ENCODE data around the gene TNRC6A. TPM values are rescaled to one million over a fixed set of nuclear protein-coding genes. Genes with fewer than 3 reads are reported as not detected.

Gene TNRC6A
- total RNA-seq, 1 experiment from 2014 or later = 20.3 TPM

- Histone ChIP-seq H2AFZ (ENCODE audit: low read length) (no peak overlapping the region), H3K9me3 (ENCODE audit: low read length) (no peaks in the 10 kb centered on the region), H3K4me2 (ENCODE audit: low read length) (no peak overlapping the region), H3K4me1 (ENCODE audit: insufficient read depth, low read length) (no peaks in the 10 kb centered on the region), H3K9ac (ENCODE audit: low read length) (no peak overlapping the region), H3K27me3 (ENCODE audit: low read length) (no peaks in the 10 kb centered on the region), H3K4me3 (ENCODE audit: low read length) (no peak overlapping the region), H3K9me2 (replicated peaks; ENCODE audit: low read length) (no peaks in the 10 kb centered on the region), H3K79me2 (ENCODE audit: low read length) (no peaks in the 10 kb centered on the region), H3F3A (ENCODE audit: low read length, unreplicated experiment) (no peaks in the 10 kb centered on the region), H3K27ac (ENCODE audit: low read length) (no peak overlapping the region), H3K36me3 (ENCODE audit: low read depth, low read length) (no peaks in the 10 kb centered on the region), H4K20me1 (ENCODE audit: low read length) (no peaks in the 10 kb centered on the region)
- ChIA-PET POLR2A (ENCODE audit: unreplicated experiment) (no interaction called here), CTCF (no interaction called here)
- ATAC-seq = no peak
- intact Hi-C loops (cut with micrococcal nuclease) = no loop called here
- DNase-seq = no peak
- TF ChIP-seq EZH2phosphoT487 (IDR thresholded peaks at IDR 0.05; ENCODE audit: borderline replicate concordance, low read length) = no peak
- TF ChIP-seq EZH2 (IDR thresholded peaks at IDR 0.05; ENCODE audit: low read length, unreplicated experiment) = no peak
- TF ChIP-seq, protein P1, sequence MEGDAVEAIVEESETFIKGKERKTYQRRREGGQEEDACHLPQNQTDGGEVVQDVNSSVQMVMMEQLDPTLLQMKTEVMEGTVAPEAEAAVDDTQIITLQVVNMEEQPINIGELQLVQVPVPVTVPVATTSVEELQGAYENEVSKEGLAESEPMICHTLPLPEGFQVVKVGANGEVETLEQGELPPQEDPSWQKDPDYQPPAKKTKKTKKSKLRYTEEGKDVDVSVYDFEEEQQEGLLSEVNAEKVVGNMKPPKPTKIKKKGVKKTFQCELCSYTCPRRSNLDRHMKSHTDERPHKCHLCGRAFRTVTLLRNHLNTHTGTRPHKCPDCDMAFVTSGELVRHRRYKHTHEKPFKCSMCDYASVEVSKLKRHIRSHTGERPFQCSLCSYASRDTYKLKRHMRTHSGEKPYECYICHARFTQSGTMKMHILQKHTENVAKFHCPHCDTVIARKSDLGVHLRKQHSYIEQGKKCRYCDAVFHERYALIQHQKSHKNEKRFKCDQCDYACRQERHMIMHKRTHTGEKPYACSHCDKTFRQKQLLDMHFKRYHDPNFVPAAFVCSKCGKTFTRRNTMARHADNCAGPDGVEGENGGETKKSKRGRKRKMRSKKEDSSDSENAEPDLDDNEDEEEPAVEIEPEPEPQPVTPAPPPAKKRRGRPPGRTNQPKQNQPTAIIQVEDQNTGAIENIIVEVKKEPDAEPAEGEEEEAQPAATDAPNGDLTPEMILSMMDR (conservative IDR thresholded peaks at IDR 0.05; ENCODE audit: low read depth, low read length) = no peak
- no TSS peak for BruUV-seq (replicated peaks)
Measured at GRCh38 chr16:24713379-24713778, 16.1 kb upstream of the TNRC6A start.

GRCh38 chr16:24717411-24717810, 12.0 kb upstream of the TNRC6A start:
- CTCF ChIA-PET = no interaction called here
- no peak for DNase-seq
- TF ChIP-seq EZH2 (IDR thresholded peaks at IDR 0.05; ENCODE audit: low read length, unreplicated experiment) (no peak), EZH2phosphoT487 (IDR thresholded peaks at IDR 0.05; ENCODE audit: borderline replicate concordance, low read length) (no peak)
- TF ChIP-seq, protein P1 (conservative IDR thresholded peaks at IDR 0.05; ENCODE audit: low read depth, low read length) = no peak
- H4K20me1 ChIP-seq (ENCODE audit: low read length) = no peaks in the 10 kb centered on the region
- no peaks in the 10 kb centered on the region for H3F3A ChIP-seq (ENCODE audit: low read length, unreplicated experiment)
- H2AFZ ChIP-seq (ENCODE audit: low read length) = no peak overlapping the region
- POLR2A ChIA-PET (ENCODE audit: unreplicated experiment) = no interaction called here
- intact Hi-C loops (cut with micrococcal nuclease) = no loop called here
- no peaks in the 10 kb centered on the region for H3K79me2 ChIP-seq (ENCODE audit: low read length)
- H3K9ac ChIP-seq (ENCODE audit: low read length) = no peak overlapping the region
- no TSS peak for BruUV-seq (replicated peaks)
- no peak overlapping the region for H3K4me3 ChIP-seq (ENCODE audit: low read length)
- H3K27me3 ChIP-seq (ENCODE audit: low read length) = no peaks in the 10 kb centered on the region
- ATAC-seq = no peak
- no peaks in the 10 kb centered on the region for H3K9me3 ChIP-seq (ENCODE audit: low read length)
- H3K36me3 ChIP-seq (ENCODE audit: low read depth, low read length) = no peaks in the 10 kb centered on the region
- H3K4me1 ChIP-seq (ENCODE audit: insufficient read depth, low read length) = no peaks in the 10 kb centered on the region
- H3K27ac ChIP-seq (ENCODE audit: low read length) = no peak overlapping the region
- no peaks in the 10 kb centered on the region for H3K9me2 ChIP-seq (replicated peaks; ENCODE audit: low read length)
- H3K4me2 ChIP-seq (ENCODE audit: low read length) = no peak overlapping the region

GRCh38 chr16:24718967-24719521, 10.4 kb upstream of the TNRC6A start:
- Histone ChIP-seq H3K9ac (ENCODE audit: low read length) (no peak overlapping the region), H3K9me3 (ENCODE audit: low read length) (no peaks in the 10 kb centered on the region), H3K27me3 (ENCODE audit: low read length) (no peaks in the 10 kb centered on the region), H3K36me3 (ENCODE audit: low read depth, low read length) (no peaks in the 10 kb centered on the region), H4K20me1 (ENCODE audit: low read length) (no peaks in the 10 kb centered on the region), H3K4me1 (ENCODE audit: insufficient read depth, low read length) (peaks cover 6% of the 10 kb centered on the region; the same call in 1 of the 2 replicates), H3K4me2 (ENCODE audit: low read length) (no peak overlapping the region), H3K4me3 (ENCODE audit: low read length) (no peak overlapping the region), H3K9me2 (replicated peaks; ENCODE audit: low read length) (no peaks in the 10 kb centered on the region), H3K79me2 (ENCODE audit: low read length) (no peaks in the 10 kb centered on the region), H3F3A (ENCODE audit: low read length, unreplicated experiment) (no peaks in the 10 kb centered on the region), H3K27ac (ENCODE audit: low read length) (no peak overlapping the region), H2AFZ (ENCODE audit: low read length) (no peak overlapping the region)
- no peak for TF ChIP-seq EZH2phosphoT487 (IDR thresholded peaks at IDR 0.05; ENCODE audit: borderline replicate concordance, low read length)
- TF ChIP-seq, protein P1 (conservative IDR thresholded peaks at IDR 0.05; ENCODE audit: low read depth, low read length) = no peak
- no peak for TF ChIP-seq EZH2 (IDR thresholded peaks at IDR 0.05; ENCODE audit: low read length, unreplicated experiment)
- no TSS peak for BruUV-seq (replicated peaks)
- ChIA-PET POLR2A (ENCODE audit: unreplicated experiment) (no interaction called here), CTCF (no interaction called here)
- no peak for ATAC-seq
- no peak for DNase-seq
- intact Hi-C loops (cut with micrococcal nuclease) = no loop called here

Data from PC-3 (cell line).